ENCODE data around the gene P2RY12. TPM values are rescaled to one million over a fixed set of nuclear protein-coding genes. Genes with fewer than 3 reads are reported as not detected.

The P2RY12 gene
- polyA plus RNA-seq, 2 of the 4 experiments (the other 2 are of a cell fraction): not detected

- TF ChIP-seq KDM1A (IDR thresholded peaks at IDR 0.05; ENCODE audit: low read depth): no peak
- no peak for TF ChIP-seq EP300 (IDR thresholded peaks at IDR 0.05)
- no peak for TF ChIP-seq EHF (CRISPR knock-in tag; IDR thresholded peaks at IDR 0.05)
- TF ChIP-seq NR3C1 (IDR thresholded peaks at IDR 0.05): no peak
- no peak for TF ChIP-seq RCOR1 (IDR thresholded peaks at IDR 0.05; ENCODE audit: low read depth, low read length)
These were observed 17.8 kb upstream of the P2RY12 start (continued) for GRCh38 chr3:151402349-151402748.

GRCh38 chr3:151400341-151400740 is 15.8 kb upstream of the P2RY12 start:
- WGBS (ENCODE audit: missing lambda C conversion rate): 84% methylated on average over 4 of the region's 4 CpGs
- TF ChIP-seq ZNF302 (CRISPR knock-in tag; IDR thresholded peaks at IDR 0.05) (no peak), FOSB (CRISPR knock-in tag; IDR thresholded peaks at IDR 0.05) (no peak), MAX (IDR thresholded peaks at IDR 0.05) (no peak), PHF8 (IDR thresholded peaks at IDR 0.05; ENCODE audit: borderline replicate concordance, low read depth) (no peak), HDAC2 (IDR thresholded peaks at IDR 0.05) (no peak), HOXB13 (CRISPR knock-in tag; IDR thresholded peaks at IDR 0.05; ENCODE audit: low read depth) (no peak), TP53 (CRISPR knock-in tag; IDR thresholded peaks at IDR 0.05) (no peak), HOXB5 (CRISPR knock-in tag; IDR thresholded peaks at IDR 0.05) (no peak), CBX8 (IDR thresholded peaks at IDR 0.05) (no peak), CEBPB (IDR thresholded peaks at IDR 0.05) (no peak)
- DNase-seq (ENCODE audit: low read depth in 1 of 2, low spot score in 1 of 2): no peak
- Histone ChIP-seq H3K27ac (no peak overlapping the region), H3K4me2 (no peak overlapping the region), H3K4me1 (no peaks in the 10 kb centered on the region), H3K4me3 (no peak overlapping the region), H3K9me3 (no peaks in the 10 kb centered on the region)
- ChIA-PET POLR2A (no interaction called here), CTCF (no interaction called here)
- no peak for ATAC-seq
- FAIRE-seq: no peak

- Histone ChIP-seq H3K27ac (no peak overlapping the region), H3K4me2 (no peak overlapping the region), H3K4me1 (no peaks in the 10 kb centered on the region), H3K4me3 (no peak overlapping the region), H3K9me3 (no peaks in the 10 kb centered on the region)
- TF ChIP-seq SREBF2 (IDR thresholded peaks at IDR 0.05) (no peak), FOSL2 (IDR thresholded peaks at IDR 0.05) (no peak), FOSL2 (CRISPR knock-in tag; IDR thresholded peaks at IDR 0.05) (no peak), NFE2L2 (conservative IDR thresholded peaks at IDR 0.05; ENCODE audit: low read length) (no peak), TFCP2L1 (CRISPR knock-in tag; IDR thresholded peaks at IDR 0.05) (no peak), SMC3 (IDR thresholded peaks at IDR 0.05) (no peak), PBX3 (IDR thresholded peaks at IDR 0.05) (no peak), ZC3H11A (IDR thresholded peaks at IDR 0.05) (no peak), HMGXB4 (CRISPR knock-in tag; IDR thresholded peaks at IDR 0.05; ENCODE audit: borderline replicate concordance) (no peak), MAX (IDR thresholded peaks at IDR 0.05) (no peak), BCL3 (IDR thresholded peaks at IDR 0.05) (no peak), PHF8 (IDR thresholded peaks at IDR 0.05; ENCODE audit: borderline replicate concordance, low read depth) (no peak), HOXA7 (CRISPR knock-in tag; IDR thresholded peaks at IDR 0.05) (no peak), JUNB (IDR thresholded peaks at IDR 0.05) (no peak), MYC (IDR thresholded peaks at IDR 0.05; ENCODE audit: borderline replicate concordance, low read length) (no peak), FOSB (CRISPR knock-in tag; IDR thresholded peaks at IDR 0.05) (no peak), POLR2A (IDR thresholded peaks at IDR 0.05; ENCODE audit: low read length) (no peak), KDM5A (IDR thresholded peaks at IDR 0.05) (no peak), FOXS1 (CRISPR knock-in tag; IDR thresholded peaks at IDR 0.05) (no peak), HES2 (IDR thresholded peaks at IDR 0.05) (no peak), EHMT2 (IDR thresholded peaks at IDR 0.05; ENCODE audit: low read depth) (no peak)
- whole genome bisulfite sequencing (ENCODE audit: missing lambda C conversion rate): 84% methylated on average over 5 of the region's 5 CpGs
- CTCF ChIA-PET: interaction anchor here (0.5 to 1.5 kb wide), 5 partner anchors 10 to 1041 kb away, joined by 3 to 4 read pairs (median 3); no protein-coding TSS in a partner anchor
- ATAC-seq: no peak
- no peak for FAIRE-seq
- POLR2A ChIA-PET: no interaction called here
- DNase-seq (ENCODE audit: low read depth in 1 of 2, low spot score in 1 of 2): no peak
These were observed 14.3 kb upstream of the P2RY12 start for GRCh38 chr3:151398895-151399294.
